D721Med (cell line): Measurements from ENCODE around the gene ZNRD2.

Source experiments
- DNase-seq: peaks from one replicate; pipeline ENCODE4 v3.0.0; 2011; ENCODE audit warnings: low spot score; ENCODE audit not compliant: insufficient read length
- FAIRE-seq: peaks from 2 replicates; lab custom pipeline; 2011; peaks lifted over from hg19 to GRCh38; lab: Jason Lieb, UNC
- CTCF ChIP-seq: IDR thresholded peaks from 2 replicates; pipeline ENCODE4 v1.5.1; 2012; ENCODE audit warnings: mild to moderate bottlenecking, control low read depth; ENCODE audit not compliant: insufficient read depth; ENCODE audit errors: missing control alignments

ZNRD2 gene

GRCh38 chr11:65611758-65612603, 41.7 kb downstream of the ZNRD2 start:
- DNase-seq (no peak), FAIRE-seq (no peak)
- TF ChIP-seq CTCF = no peak

- FAIRE-seq (no peak), DNase-seq (no peak)
- TF ChIP-seq CTCF = no peak
These were observed 42.4 kb downstream of the ZNRD2 start for GRCh38 chr11:65612691-65613090.

GRCh38 chr11:65613091-65613928, 43.0 kb downstream of the ZNRD2 start:
- DNase-seq (no peak), FAIRE-seq (no peak)
- TF ChIP-seq CTCF = no peak

- no peak for TF ChIP-seq CTCF
- DNase-seq = peak; percentile 99
- peak; percentile 91 for FAIRE-seq
These were observed 45.1 kb downstream of the ZNRD2 start, which contains the start of gene PCNX3 for GRCh38 chr11:65615229-65615949. Gene PCNX3, plus strand, starts transcription at chr11:65615776. Its CDS starts 536 bp downstream, at chr11:65616312.

- FAIRE-seq = no peak
- no peak for TF ChIP-seq CTCF
- no peak for DNase-seq
These were observed 45.8 kb downstream of the ZNRD2 start for GRCh38 chr11:65615950-65616574.

GRCh38 chr11:65616575-65617001, 46.3 kb downstream of the ZNRD2 start:
- DNase-seq = no peak
- TF ChIP-seq CTCF = no peak
- FAIRE-seq = no peak
